ENCODE data around the gene RGS3. TPM values are rescaled to one million over a fixed set of nuclear protein-coding genes. Genes with fewer than 3 reads are reported as not detected.
"Not testable (repeated sequence)": the region's sequence is repeated elsewhere in the genome, so short reads cannot be mapped to it uniquely, and the experiment has no call there.

The RGS3 gene
- total RNA-seq, 1 donor from 2014 or later, result 42.7 TPM

DNA sequence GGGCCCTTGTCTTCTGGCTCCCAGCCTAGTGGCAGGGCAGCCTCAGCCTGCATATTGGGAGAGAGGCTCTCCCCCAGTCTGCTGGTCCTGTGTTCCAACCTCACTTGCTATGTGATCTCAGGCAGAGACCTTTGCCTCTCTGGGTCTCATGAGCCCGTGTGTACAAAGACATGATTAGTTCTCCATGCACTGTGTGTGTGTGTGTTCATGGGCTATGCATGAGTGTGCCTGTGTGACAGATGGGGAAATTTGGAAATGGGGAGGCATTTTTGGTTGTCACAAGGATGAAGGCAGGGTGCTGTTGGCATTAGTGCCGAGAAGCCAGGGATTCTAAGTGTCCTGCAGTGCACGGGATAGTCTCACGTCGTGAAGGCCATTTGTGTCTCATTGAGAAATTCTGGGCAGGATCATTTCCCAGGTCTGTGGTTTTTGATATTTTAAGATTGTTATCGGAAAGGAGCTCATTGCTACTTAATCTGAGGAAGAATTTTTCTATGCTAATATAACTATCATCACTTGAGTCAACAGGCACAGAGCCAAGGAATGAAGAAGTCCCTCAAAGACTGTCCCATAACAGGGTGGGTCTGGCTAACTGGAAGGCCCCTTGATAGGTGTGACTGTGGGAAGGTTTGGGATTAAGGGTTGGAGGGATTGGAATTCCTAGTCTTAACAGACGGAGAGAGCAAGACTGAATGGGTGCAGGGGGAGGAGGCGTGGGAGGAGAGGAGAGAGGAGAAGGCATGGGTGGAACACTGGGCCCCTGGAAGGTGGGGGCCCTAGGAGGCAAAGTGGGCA is 168.5 kb downstream of the RGS3 start:
- intact Hi-C loops (cut with micrococcal nuclease), result no loop called here

DNA sequence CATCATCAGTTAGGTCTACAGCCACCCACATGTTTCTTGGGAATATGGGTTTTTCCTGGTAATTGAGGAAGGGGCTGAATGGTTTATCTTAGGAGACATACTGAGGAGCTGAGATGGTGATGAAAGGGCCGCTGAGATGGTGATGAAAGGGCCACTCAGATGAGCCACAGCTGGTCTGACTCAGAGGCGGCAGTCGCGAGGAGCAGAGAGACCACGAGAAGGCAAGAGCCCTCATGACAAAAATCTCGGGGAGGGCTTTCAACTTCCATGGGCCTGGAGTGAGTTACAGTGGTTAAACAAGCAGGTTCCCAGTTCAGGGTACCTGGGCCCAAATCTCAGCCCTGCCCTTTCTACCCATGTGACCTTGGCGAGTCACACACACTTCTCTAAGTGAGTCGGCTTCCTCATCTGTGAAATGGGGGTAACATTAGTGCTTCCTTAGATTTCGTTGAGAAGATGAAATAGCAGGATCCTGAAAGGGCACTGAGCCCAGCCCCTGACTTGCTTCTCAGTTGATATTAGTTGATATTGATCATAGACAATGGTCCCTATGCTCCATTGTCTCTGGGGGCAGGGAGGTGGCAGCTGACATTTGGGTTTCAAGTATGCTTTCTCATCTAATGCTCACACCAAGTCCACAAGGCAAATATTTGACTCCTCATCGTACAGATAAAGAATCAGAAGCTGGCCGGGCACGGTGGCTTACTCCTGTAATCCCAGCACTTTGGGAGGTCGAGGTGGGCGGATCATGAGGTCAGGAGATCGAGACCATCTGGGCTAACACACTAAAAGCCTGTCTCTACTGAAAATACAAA is 169.5 kb downstream of the RGS3 start:
- intact Hi-C loops (cut with micrococcal nuclease), result no loop called here

DNA sequence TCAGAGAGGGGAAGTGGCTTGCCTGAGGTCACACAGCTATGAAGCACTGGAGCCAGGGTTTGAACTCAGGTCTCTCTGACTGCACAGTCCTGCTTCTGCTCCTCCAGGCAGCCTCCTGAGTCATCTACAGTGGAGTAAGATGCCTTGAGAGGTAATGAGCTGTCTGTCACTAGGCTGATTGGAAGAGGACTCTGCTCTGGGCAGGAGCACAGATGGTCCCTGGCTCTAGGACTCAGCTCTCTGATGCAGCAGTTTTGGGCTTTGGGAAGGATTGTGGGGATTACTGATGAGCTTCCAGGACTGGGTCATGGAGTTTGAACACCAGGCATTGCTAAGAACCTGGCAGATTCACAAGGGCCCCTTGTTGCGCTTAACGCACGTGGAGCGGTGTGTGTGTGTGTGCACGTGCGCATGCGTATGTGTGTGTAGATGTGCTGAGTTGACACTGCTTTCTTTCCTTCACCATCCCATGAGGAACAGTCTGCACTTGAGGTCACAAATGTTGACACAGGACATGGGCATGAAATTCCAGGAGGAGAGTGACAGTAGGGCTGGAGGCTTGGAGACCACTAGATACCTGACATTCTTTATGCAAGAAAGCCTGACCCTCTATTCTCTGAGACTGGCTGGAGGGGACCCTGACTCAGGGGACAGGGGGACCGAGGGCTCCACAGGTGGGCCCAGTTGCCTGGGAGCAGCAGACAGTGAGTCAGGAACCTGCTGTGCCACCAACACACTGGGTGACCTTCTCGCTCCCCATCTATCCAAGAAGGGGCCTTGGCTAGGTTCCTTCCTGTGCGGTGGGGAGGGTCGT is 170.5 kb downstream of the RGS3 start:
- intact Hi-C loops (cut with micrococcal nuclease), result no loop called here

DNA sequence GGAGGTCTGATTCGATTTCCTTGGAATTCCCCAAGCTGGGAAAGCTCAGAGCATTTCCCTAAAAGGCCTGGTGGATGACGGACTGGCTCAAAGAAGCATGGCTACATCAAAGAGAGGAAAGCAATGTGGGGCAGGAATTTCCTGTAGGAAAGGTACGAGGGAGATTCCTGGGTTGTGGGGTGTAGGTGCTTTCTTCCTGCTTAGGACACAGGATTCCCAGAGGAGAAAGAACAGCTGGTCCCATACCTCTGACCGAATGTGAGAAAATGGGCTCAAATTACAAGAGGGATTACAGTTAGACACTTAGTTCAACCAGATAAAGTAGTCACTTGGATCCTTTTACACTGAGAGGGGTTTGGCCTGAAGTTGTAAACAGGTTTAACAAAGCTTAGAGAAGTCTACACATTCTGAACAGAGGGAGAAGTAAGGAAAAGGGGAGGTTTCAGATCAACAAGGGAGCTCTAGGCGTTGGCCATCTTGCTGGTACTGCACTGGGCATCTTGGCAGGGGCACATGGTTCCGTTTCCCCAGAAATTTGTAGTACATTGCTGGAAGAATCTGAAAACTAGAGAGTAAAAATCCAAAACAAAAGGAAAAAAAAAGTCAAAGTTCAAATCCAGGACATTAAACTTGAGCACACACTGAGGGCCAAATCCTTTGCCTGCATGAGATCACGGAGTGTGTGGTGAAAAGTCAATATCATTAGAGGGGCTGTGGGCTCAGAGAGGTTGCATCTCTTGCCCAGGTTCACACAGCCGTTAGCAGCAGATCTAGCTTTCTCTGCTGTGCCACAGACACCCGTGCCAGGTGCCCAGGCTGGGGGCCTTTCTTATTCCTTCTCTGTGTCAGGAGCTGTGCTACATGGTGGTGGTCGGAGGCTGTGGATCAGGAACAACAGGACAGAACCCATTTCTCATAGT is 171.3 kb downstream of the RGS3 start:
- intact Hi-C loops (cut with micrococcal nuclease), result no loop called here

DNA sequence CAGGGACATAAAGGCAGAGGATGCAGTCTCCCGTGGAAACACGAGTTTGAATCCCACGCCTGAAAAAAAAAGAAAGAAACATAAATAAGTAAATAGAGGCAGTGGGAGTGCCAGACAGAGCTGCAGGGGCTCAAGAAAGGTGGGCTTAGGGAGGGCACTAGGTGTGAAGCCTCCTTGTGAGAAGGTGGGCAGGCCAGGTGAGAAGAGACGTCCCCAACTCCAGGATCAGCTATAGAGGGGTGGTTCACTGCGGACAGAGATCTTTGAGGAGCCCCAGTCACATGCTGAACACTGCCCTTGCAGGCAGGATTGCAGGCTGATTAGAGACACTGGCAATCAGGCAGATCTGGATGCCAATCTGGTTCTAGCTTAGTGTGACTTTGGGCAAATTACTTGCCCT is 172.1 kb downstream of the RGS3 start:
- intact Hi-C loops (cut with micrococcal nuclease), result no loop called here

DNA sequence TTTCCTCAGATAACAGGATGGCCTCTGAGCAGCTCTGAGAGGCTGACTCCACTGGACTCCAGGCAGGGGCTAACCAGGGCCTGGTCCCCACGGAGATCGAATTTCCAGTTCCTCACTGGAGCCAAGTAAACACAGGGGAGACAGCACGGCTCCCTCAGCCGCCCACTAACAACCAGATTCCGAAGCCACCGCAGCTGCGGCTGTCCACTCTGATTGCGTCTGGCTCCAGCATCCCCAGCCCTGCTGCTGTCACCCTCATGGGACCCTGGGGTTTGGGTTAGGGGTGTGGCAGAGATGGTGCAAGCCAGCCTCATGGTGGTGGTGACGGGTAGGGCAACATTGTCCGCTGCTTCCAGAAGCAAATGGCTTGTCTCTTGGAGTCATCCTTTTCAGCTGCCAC is 172.6 kb downstream of the RGS3 start:
- intact Hi-C loops (cut with micrococcal nuclease), result no loop called here

DNA sequence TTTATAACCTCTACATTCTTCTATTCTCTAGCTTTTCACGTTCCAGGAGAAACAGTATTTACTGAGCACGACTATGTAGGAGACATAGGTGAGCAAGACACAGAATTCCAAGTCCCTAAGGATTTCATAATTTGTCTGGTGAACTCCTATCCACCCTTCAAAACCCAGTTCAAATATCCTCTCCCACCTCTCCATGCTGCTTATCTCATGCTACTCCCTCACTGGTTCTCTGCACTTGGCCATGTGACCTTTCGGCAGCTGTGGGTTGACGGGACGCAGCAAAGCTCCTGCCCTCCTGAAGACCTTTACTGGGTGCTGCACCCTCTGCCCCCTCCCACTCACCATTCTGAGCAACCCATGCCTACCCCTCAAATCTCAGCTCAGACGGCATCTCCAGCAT is 173.2 kb downstream of the RGS3 start:
- intact Hi-C loops (cut with micrococcal nuclease), result no loop called here

DNA sequence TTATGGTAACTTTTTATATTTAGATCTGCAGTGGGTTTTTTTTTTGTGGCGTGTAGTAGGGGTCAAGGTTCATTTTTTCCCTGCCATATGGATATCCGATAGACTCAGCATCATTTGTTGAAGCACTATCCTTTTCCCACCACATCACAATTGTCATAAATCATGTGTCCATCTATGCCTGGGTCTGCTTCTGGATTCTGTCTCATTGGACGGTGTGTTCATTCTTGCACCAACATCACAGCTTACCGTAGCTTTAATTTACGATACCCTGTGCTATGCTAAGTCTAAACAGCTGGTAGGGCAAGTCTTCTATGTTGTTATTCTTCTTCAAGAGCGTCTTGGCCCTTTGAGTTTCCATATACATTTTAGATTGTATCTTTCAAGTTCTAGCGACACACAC is 175.0 kb downstream of the RGS3 start:
- intact Hi-C loops (cut with micrococcal nuclease), result no loop called here

DNA sequence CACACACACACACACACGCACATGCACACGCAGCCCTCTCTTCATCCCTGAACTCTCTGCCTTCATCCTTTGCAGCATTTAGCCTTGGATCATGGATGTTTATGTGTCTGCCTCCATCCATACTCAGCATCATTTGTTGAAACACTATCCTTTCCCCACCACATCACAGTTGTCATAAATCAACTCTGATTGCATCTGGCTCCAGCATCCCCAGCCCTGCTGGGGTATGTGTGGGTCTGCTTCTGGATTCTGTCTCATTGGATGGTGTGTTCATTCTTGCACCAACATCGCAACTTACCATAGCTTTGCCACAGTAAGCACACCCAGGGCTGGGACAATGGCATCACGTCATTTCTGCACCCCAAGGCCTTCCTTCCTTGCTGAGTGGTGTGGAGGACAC is 175.4 kb downstream of the RGS3 start:
- intact Hi-C loops (cut with micrococcal nuclease), result no loop called here

DNA sequence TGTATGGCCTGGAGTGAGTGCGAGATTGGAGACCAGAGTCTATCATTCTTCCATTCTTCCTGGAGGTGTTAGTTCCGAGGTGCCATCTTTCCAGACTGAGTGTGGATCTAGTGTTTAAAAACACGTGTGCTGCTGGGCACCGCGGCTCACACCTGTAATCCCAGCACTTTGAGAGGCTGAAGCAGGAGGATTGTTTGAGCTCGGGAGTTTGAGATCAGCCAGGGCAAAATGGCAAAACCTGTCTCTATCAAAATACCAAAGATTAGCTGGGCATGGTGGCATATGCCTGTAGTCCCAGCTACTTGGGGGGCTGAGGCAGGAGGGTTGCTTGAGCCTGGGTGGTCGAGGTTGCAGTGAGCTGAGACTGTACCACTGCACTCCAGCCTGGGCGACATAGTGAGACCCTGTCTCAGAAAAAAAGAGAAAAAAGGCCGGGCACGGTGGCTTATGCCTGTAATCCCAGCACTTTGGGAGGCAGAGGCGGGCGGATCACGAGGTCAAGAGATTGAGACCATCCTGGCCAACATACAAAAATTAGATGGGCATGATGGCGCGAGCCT is 176.0 kb downstream of the RGS3 start:
- intact Hi-C loops (cut with micrococcal nuclease), result not testable (repeated sequence)

DNA sequence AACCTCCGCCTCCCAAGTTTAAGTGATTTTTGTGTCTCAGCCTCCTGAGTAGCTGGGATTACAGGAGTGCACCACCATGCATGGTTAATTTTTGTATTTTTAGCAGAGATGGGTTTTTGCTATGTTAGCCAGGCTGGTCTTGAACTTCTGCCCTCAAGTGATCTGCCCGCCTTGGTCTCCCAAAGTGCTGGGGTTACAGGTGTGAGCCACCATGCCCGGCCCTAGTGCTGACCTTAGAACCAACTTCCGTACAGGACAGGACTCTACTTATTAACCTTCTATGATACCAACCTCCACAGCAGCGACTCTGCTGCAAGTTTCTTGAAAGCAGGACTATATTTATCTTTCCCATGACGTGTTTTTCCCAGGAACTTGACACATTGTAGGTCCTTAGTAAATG is 176.9 kb downstream of the RGS3 start:
- intact Hi-C loops (cut with micrococcal nuclease), result no loop called here

DNA sequence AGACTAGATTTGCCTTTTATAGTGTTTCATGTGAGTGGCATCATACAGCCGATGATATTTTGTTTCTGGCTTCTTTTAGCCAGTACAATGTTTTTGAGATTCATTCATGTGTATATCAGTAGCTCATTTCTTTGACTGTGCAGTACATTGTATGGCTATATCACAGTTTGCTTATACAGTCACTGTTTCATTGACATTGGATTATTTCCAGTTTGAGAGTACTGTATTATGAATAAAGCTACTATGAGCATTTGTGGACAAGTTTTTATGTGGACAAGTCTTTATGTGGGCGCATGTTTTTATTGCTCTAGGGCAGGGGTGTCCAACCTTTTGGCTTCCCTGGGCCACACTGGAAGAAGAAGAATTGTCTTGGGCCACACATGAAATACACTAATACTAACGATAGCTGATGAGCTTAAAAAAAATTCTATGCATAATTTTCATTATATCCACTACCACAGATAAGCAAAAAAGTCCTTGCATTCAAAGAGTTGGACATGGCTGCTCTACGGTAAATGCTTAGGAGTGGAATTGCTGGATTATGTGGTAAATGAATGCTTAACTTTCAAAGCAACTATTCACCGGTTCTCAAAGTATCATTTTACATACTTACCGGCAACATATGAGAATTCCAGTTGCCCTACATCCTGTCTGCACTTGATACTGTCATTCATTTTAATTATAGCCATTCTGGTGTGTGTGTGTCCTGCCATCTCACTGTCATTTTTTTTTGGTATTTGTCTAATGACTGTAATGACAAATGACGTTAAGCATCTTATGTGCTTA is 177.8 kb downstream of the RGS3 start:
- intact Hi-C loops (cut with micrococcal nuclease), result no loop called here

DNA sequence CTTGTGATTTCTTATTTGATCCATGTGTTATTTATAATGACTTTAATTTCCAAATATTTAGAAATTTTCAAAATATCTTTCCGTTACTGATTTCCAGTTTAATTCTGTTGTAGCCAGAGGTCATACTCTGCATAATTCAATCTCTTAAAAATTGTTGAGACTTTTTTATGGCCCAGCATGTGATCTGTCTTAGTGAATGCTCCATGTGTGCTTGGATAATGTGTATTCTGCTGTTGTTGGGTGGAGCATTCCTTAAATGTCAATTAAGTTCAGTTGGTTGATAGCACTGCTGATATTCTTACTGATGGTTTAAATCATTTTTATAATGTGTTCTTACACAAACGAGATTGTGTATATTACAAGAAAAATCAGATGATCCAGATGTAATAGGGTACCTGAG is 180.8 kb downstream of the RGS3 start:
- intact Hi-C loops (cut with micrococcal nuclease), result no loop called here

DNA sequence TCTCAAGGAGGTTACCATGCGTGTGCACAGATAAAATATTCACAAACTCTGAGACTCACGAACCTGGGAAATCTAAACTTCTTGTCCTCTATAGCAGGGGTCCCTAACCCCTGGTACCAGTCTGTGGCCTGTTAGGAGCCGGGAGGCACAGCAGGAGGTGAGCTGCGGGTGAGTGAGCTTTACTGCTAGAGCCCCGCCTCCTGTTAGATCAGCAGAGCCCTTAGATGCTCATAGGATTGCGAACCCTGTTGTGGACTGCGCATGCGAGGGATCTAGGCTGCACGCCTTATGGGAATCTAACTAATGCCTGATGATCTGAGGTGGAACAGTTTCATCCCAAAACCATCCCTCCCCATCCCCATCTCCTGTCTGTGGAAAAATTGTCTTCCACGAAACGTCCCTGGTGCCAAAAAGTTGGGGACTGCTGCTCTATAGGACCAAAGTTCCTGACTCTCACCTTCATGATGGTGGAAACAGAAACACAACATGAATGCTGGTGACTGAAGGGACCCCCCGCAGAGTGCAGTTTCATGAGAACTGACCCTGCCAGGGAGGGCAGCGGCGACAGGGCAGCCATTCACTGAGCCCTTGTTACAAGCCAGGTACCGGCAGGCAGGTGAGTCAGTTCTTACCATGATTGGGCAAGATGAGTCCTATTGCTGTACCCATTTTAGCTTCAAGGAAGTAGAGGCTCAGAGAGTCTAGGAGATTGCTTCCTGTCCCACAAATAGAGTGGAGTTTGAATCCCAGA is 181.9 kb downstream of the RGS3 start:
- intact Hi-C loops (cut with micrococcal nuclease), result no loop called here

DNA sequence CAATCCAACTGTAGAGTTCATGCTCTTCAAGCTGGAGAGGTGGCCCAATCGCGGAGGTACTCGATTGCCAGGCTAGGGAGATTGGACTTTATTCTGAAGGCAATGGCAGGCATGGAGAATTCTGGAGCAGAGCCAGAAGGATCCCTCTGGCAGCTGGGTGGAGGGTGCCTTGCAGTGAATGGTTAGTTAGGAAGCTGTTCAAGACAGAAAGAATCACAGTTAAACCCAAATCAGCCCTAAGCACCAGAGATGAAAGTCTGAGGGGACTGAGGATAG is 182.4 kb downstream of the RGS3 start:
- intact Hi-C loops (cut with micrococcal nuclease), result no loop called here

DNA sequence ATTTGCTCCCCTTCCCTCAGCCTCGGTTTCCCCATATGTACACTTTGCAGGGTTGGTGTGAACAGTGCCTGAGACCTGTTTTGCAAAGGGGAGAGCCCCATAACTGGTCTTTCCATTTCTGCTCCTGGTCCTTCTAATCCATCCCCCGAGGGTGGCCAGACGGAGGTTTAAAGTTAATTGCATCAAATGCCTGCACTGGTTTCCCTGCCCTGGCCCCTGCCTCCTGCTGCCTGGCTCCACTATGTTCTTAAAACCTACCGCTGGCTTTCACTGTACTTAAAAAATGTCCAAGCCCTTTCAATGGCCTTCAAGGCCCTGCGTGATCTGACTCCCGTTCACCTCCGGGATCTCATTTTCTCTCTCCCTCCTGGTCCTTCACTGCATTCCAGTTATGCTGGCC is 183.0 kb downstream of the RGS3 start:
- intact Hi-C loops (cut with micrococcal nuclease), result no loop called here
